Cardiac muscle cell (in vitro differentiated cells and primary cell): ENCODE data around the gene FAM3C. TPM values are rescaled to one million over a fixed set of nuclear protein-coding genes. Genes with fewer than 3 reads are reported as not detected.
"Not testable (repeated sequence)": the region's sequence is repeated elsewhere in the genome, so short reads cannot be mapped to it uniquely, and the experiment has no call there.

Experiments
- DNase-seq, 2 donors: peaks; one replicate each; pipeline versions ENCODE4 v3.0.0 to v3.0.0-alpha.2; 2010 to 2017; ENCODE audit warnings: low read depth in 1 of 2, low spot score in 1 of 2
- H3K27ac ChIP-seq: fragments of 200-600 bp; sonication (generic); 2 replicates; pipeline ENCODE4 v1.5.1; 2016
- H3K27me3 ChIP-seq: fragments of 200-600 bp; sonication (generic); 2 replicates; pipeline ENCODE4 v1.6.0; 2016; ENCODE audit warnings: control low read depth
- H3K36me3 ChIP-seq: fragments of 200-600 bp; sonication (generic); 2 replicates; pipeline ENCODE4 v1.5.1; 2016; ENCODE audit warnings: control low read depth
- H3K4me1 ChIP-seq: fragments of 200-600 bp; sonication (generic); 2 replicates; pipeline ENCODE4 v1.8.1; 2017; ENCODE audit warnings: low read depth, mild to moderate bottlenecking, mixed run types
- H3K4me3 ChIP-seq: fragments of 200-600 bp; sonication (generic); 2 replicates; pipeline ENCODE4 v1.5.1; 2016; ENCODE audit warnings: mild to moderate bottlenecking
- H3K9me3 ChIP-seq: fragments of 200-600 bp; sonication (generic); 2 replicates; pipeline ENCODE4 v1.5.1; 2017; ENCODE audit warnings: low read depth, mild to moderate bottlenecking, control low read depth
- polyA plus RNA-seq: library from polyadenylated mRNA; unstranded; fragments of >200 nt; fragmentation: Nextera tagmentation; extraction: Ambion mirVana; gene quantifications from 2 replicates; pipeline ENCODE4 v1.2.1, GENCODE V29; 2016
- total RNA-seq: library from RNA; depleted of rRNA; stranded (reverse); fragments of >200 nt; gene quantifications from 2 replicates; pipeline ENCODE4 v1.2.3, GENCODE V29; 2016
- TF ChIP-seq, protein P1 (sequence below): IDR thresholded peaks from 2 replicates; pipeline ENCODE4 v1.5.1; 2012; ENCODE audit warnings: low read depth, mild to moderate bottlenecking, low read length

The FAM3C gene, protein sequence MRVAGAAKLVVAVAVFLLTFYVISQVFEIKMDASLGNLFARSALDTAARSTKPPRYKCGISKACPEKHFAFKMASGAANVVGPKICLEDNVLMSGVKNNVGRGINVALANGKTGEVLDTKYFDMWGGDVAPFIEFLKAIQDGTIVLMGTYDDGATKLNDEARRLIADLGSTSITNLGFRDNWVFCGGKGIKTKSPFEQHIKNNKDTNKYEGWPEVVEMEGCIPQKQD
- 28.0 and 33.2 TPM in 2 replicates for total RNA-seq
- 56.9 and 70.1 TPM in 2 replicates for polyA plus RNA-seq

DNA sequence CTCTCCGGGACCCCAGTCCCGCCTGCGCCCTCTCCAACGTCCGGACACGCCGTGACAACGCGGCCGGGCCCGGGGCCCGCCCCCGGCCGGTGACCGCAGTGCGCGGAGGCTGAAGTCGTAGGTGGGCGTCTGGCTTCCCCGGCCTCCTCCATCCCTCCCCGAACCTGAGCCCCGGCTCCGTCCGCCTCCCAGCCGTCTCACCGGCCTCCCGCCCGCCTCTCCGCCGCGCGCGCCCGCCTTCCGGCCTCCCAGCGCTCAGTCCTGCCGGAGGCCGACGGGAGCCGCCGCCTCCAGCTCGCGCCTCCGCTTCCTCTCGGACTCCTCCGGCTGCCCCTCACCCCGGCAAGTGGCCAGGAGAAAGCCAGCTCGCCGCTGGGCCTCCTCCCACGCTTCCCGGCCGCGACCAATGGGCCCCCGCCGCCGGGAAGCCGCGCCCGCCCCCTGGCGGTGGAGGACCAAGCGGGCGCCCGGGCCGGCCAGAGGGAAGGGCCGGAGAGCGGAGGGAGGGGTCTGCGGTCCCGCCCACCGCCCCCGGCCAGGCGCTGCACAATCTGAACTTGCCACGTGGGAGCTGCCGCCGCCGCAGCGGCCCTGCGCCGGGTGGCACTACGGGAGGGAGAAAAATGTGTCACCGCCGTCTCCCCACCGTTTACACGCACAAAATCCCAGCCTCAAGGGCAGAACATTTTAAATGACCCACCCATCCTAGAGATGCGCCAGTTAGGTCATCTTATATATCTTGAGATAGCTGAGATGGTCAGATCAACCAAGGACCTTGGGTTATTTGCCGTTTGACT, at the start of gene FAM3C:
FAM3C (minus strand) TSS at position 348 of the 797 bp plus-strand sequence. CDS start 13,339 bp downstream, outside the sequence.
- peak within 1 kb of the TSS; percentile 94 for H3K4me3 ChIP-seq
- H3K4me1 ChIP-seq: no peaks in the 10 kb centered on the region
- peak within 1 kb of the TSS; percentile 80 for H3K27ac ChIP-seq
- no peaks in the 10 kb centered on the region for H3K27me3 ChIP-seq
- H3K9me3 ChIP-seq: no peaks in the 10 kb centered on the region
- TF ChIP-seq, protein P1, sequence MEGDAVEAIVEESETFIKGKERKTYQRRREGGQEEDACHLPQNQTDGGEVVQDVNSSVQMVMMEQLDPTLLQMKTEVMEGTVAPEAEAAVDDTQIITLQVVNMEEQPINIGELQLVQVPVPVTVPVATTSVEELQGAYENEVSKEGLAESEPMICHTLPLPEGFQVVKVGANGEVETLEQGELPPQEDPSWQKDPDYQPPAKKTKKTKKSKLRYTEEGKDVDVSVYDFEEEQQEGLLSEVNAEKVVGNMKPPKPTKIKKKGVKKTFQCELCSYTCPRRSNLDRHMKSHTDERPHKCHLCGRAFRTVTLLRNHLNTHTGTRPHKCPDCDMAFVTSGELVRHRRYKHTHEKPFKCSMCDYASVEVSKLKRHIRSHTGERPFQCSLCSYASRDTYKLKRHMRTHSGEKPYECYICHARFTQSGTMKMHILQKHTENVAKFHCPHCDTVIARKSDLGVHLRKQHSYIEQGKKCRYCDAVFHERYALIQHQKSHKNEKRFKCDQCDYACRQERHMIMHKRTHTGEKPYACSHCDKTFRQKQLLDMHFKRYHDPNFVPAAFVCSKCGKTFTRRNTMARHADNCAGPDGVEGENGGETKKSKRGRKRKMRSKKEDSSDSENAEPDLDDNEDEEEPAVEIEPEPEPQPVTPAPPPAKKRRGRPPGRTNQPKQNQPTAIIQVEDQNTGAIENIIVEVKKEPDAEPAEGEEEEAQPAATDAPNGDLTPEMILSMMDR: peak; percentile 80
- peak; percentile 95 to 97 for DNase-seq
- H3K36me3 ChIP-seq: no peaks in the 10 kb centered on the region

DNA sequence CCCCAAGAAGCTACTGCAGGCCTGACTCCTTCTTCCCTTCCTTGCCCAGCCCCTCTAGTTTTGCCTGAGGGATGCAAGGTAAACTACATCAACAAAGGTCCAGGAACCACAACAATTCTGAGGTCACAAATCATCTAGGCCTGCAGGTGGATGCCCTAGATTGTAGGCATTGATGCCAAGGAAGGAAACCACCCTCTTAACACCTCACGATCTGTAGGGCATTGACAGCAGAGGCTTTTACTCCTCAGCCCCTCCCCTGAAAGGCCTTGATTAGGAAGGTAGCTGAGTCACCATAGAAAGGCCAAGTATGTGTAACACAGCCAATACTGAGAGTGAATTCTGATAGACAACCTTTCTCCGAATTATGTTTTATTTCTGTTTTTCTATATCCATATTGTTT, 46.7 kb upstream of the FAM3C start:
- H3K27me3 ChIP-seq: no peaks in the 10 kb centered on the region
- TF ChIP-seq, protein P1: no peak
- peaks cover 5% of the 10 kb centered on the region for H3K4me1 ChIP-seq
- H3K9me3 ChIP-seq: no peaks in the 10 kb centered on the region
- DNase-seq: no peak
- no peak overlapping the region for H3K4me3 ChIP-seq
- no peaks in the 10 kb centered on the region for H3K36me3 ChIP-seq
- H3K27ac ChIP-seq: no peak overlapping the region

- Histone ChIP-seq H3K27me3 (no peaks in the 10 kb centered on the region), H3K4me3 (no peak overlapping the region), H3K36me3 (no peaks in the 10 kb centered on the region), H3K4me1 (peaks cover 7% of the 10 kb centered on the region), H3K9me3 (no peaks in the 10 kb centered on the region), H3K27ac (no peak overlapping the region)
- DNase-seq: no peak
- TF ChIP-seq, protein P1: no peak
Observed at GRCh38 chr7:121440857-121441503, 44.9 kb upstream of the FAM3C start.

DNA sequence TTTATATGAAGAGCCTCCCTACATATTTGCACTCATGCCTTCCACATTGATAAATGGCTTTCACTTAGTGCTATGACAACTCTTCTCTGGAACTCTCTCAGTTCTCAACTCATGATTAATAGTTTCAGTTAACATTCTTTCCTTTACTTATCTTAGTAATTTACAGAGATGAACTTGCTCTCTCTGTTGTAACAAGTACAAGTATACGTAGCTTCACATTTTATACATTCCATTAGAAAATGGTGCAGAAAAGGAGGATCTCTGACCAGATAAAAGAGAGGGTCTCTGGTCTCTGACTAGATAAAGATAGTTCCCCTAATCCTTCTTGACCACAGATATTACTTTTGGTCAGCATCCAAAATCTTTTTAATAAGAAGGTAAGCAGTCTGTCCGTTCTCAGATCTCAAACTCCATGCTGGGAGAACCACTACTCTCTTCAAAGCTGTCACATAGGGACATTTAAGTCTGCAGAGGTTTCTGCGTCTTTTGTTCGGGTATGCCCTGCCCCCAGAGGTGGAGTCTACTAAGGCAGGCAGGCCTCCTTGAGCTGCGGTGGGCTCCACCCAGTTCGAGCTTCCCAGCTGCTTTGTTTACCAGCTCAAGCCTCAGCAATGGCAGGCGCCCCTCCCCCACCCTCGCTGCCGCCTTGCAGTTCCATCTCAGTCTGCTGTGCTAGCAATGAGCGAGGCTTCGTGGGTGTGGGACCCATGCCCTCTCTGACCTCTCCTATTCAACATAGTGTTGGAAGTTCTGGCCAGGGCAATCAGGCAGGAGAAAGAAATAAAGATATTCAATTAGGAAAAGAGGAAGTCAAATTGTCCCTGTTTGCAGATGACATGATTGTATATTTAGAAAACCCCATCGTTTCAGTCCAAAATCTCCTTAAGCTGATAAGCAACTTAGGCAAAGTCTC, 42.2 kb upstream of the FAM3C start:
- H3K4me3 ChIP-seq, H3K9me3 ChIP-seq, H3K27me3 ChIP-seq, H3K36me3 ChIP-seq, H3K4me1 ChIP-seq: not testable (repeated sequence)
- peak overlapping the region; percentile 86 for H3K27ac ChIP-seq
- DNase-seq: peak; percentile 70 to 81

DNA sequence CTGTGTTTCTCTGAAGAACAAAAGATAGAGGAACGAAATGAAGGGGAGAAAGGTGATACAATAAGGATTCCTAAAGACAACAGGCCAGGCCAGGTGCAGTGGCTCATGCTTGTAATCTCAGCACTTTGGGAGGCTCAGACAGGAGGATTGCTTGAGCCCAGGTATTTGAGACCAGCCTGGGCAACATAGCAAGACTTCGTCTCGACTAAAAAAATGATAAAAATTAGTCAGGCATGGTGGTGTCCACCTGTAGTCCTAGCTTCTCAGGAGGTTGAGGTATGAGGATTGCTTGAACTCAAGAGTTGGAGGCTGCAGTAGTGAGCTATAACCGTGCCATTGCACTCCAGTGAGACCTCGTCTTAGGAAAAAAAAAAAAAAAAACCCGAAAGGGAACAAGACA, 41.4 kb upstream of the FAM3C start:
- H3K9me3 ChIP-seq: no peaks in the 10 kb centered on the region
- TF ChIP-seq, protein P1: no peak
- no peak overlapping the region for H3K4me3 ChIP-seq
- peak overlapping the region; percentile 86 for H3K27ac ChIP-seq
- H3K27me3 ChIP-seq: no peaks in the 10 kb centered on the region
- DNase-seq: no peak
- peaks cover 7% of the 10 kb centered on the region for H3K4me1 ChIP-seq
- H3K36me3 ChIP-seq: no peaks in the 10 kb centered on the region
